HEK293 (cell line): ENCODE results near the gene GHRH.

Source experiments
- CTCF ChIA-PET: fragments of 350-600 bp; formaldehyde crosslinking; extraction: SDS; loops from one replicate; lab custom pipeline; 2021; ENCODE audit warnings: antibody characterized with exemption; lab: Yijun Ruan, JAX
- POLR2A ChIA-PET: fragments of 300-600 bp; formaldehyde crosslinking; extraction: SDS; loops from one replicate; lab custom pipeline; 2020; ENCODE audit warnings: antibody characterized with exemption, inconsistent platforms; lab: Yijun Ruan, JAX
- H3K27ac ChIP-seq: fragments of 200-500 bp; sonication (Bioruptor generic); 2 replicates; pipeline ENCODE4 v1.5.1; 2014; ENCODE audit warnings: low read depth, low read length, control low read depth, inconsistent platforms; ENCODE audit errors: extremely low read depth
- H3K36me3 ChIP-seq, 2 experiments: fragments of 200-500 bp in 1 of 2; sonication (Bioruptor generic) in 1 of 2; 1 replicate in 1 of 2; 2 replicates in 1 of 2; pipeline ENCODE4 v1.5.1; 2014 to 2017; ENCODE audit warnings: inconsistent platforms in 2 of 2, low read length in 2 of 2; ENCODE audit not compliant: control insufficient read depth in 2 of 2, insufficient read depth in 1 of 2
- H3K4me1 ChIP-seq: fragments of 200-500 bp; sonication (Bioruptor generic); 2 replicates; pipeline ENCODE4 v1.5.1; 2014; ENCODE audit warnings: mild to moderate bottlenecking, low read length, inconsistent platforms; ENCODE audit not compliant: control insufficient read depth, insufficient read depth
- H3K4me3 ChIP-seq: 2 replicates; pipeline ENCODE4 v1.5.1; 2011; ENCODE audit warnings: low read depth, mild to moderate bottlenecking, control low read depth, low read length, moderate library complexity
- H3K9me3 ChIP-seq: fragments of 200-500 bp; sonication (Bioruptor generic); 2 replicates; pipeline ENCODE4 v1.5.1; 2014; ENCODE audit warnings: low read depth, low read length, inconsistent platforms; ENCODE audit not compliant: control insufficient read depth, insufficient read depth
- CTCF ChIP-seq: fragments of 450-650 bp; formaldehyde crosslinking; IDR thresholded peaks from 2 replicates; pipeline ENCODE4 v1.5.1; 2016; ENCODE audit warnings: missing biosample characterization, missing genetic modification characterization
- KLF1 ChIP-seq: fragments of 450-650 bp; formaldehyde crosslinking; IDR thresholded peaks from 2 replicates; pipeline ENCODE4 v1.5.1; 2016; ENCODE audit warnings: missing biosample characterization, missing genetic modification characterization
- KLF7 ChIP-seq: fragments of 450-650 bp; formaldehyde crosslinking; IDR thresholded peaks from 2 replicates; pipeline ENCODE4 v1.5.1; 2016; ENCODE audit warnings: missing biosample characterization, missing genetic modification characterization, borderline replicate concordance
- KLF8 ChIP-seq: fragments of 450-650 bp; formaldehyde crosslinking; IDR thresholded peaks from 2 replicates; pipeline ENCODE4 v1.5.1; 2016; ENCODE audit warnings: missing biosample characterization, missing genetic modification characterization
- PRDM6 ChIP-seq: fragments of 450-650 bp; formaldehyde crosslinking; IDR thresholded peaks from 2 replicates; pipeline ENCODE4 v1.5.1; 2017; ENCODE audit warnings: missing biosample characterization, missing genetic modification characterization
- SALL2 ChIP-seq: fragments of 450-650 bp; formaldehyde crosslinking; IDR thresholded peaks from 2 replicates; pipeline ENCODE4 v1.5.0; 2017; ENCODE audit warnings: missing biosample characterization, mild to moderate bottlenecking, missing genetic modification characterization, borderline replicate concordance
- WT1 ChIP-seq: fragments of 450-650 bp; formaldehyde crosslinking; IDR thresholded peaks from 2 replicates; pipeline ENCODE4 v1.5.1; 2016; ENCODE audit warnings: missing biosample characterization, missing genetic modification characterization
- ZBTB21 ChIP-seq: fragments of 450-650 bp; formaldehyde crosslinking; IDR thresholded peaks from 2 replicates; pipeline ENCODE4 v1.5.1; 2017; ENCODE audit warnings: missing biosample characterization, missing genetic modification characterization
- ZBTB26 ChIP-seq: fragments of 450-650 bp; formaldehyde crosslinking; optimal IDR thresholded peaks from 2 replicates; pipeline ENCODE3; 2016; ENCODE audit warnings: missing biosample characterization, mild to moderate bottlenecking, missing genetic modification characterization
- ZBTB7A ChIP-seq: fragments of 450-650 bp; formaldehyde crosslinking; IDR thresholded peaks from 2 replicates; pipeline ENCODE4 v1.5.1; 2016; ENCODE audit warnings: low read depth, missing biosample characterization, missing genetic modification characterization
- ZFP41 ChIP-seq: fragments of 450-650 bp; formaldehyde crosslinking; IDR thresholded peaks from 2 replicates; pipeline ENCODE4 v1.5.1; 2016; ENCODE audit warnings: missing biosample characterization, missing genetic modification characterization, borderline replicate concordance
- ZNF350 ChIP-seq: fragments of 450-650 bp; formaldehyde crosslinking; IDR thresholded peaks from 2 replicates; pipeline ENCODE4 v1.5.0; 2017; ENCODE audit warnings: missing biosample characterization, mild to moderate bottlenecking, missing genetic modification characterization
- ZNF362 ChIP-seq: fragments of 450-650 bp; formaldehyde crosslinking; IDR thresholded peaks from 2 replicates; pipeline ENCODE4 v1.5.1; 2016; ENCODE audit warnings: missing biosample characterization, missing genetic modification characterization
- ZNF510 ChIP-seq: fragments of 450-650 bp; formaldehyde crosslinking; IDR thresholded peaks from 2 replicates; pipeline ENCODE4 v1.5.1; 2018; ENCODE audit warnings: mild to moderate bottlenecking, missing genetic modification characterization, missing biosample characterization; ENCODE audit not compliant: insufficient replicate concordance
- ZNF514 ChIP-seq: fragments of 450-650 bp; formaldehyde crosslinking; IDR thresholded peaks from 2 replicates; pipeline ENCODE4 v1.5.1; 2016; ENCODE audit warnings: missing biosample characterization, missing genetic modification characterization
- ZNF518A ChIP-seq: fragments of 450-650 bp; formaldehyde crosslinking; conservative IDR thresholded peaks from 2 replicates; pipeline ENCODE4 v1.5.1; 2016; ENCODE audit warnings: low read depth, missing biosample characterization, missing genetic modification characterization
- ZNF585B ChIP-seq: fragments of 450-650 bp; formaldehyde crosslinking; IDR thresholded peaks from 2 replicates; pipeline ENCODE4 v1.5.1; 2016; ENCODE audit warnings: missing biosample characterization, missing genetic modification characterization
- ZNF596 ChIP-seq: fragments of 450-650 bp; IDR thresholded peaks from 2 replicates; pipeline ENCODE4 v1.5.0; 2018; ENCODE audit warnings: missing biosample characterization, mild to moderate bottlenecking, missing genetic modification characterization, moderate library complexity
- ZNF660 ChIP-seq: fragments of 450-650 bp; IDR thresholded peaks from 2 replicates; pipeline ENCODE4 v1.5.1; 2018; ENCODE audit warnings: missing biosample characterization, mild to moderate bottlenecking, missing genetic modification characterization
- ZNF76 ChIP-seq: fragments of 450-650 bp; formaldehyde crosslinking; IDR thresholded peaks from 2 replicates; pipeline ENCODE4; 2016; ENCODE audit warnings: low read depth, missing biosample characterization, missing genetic modification characterization, borderline replicate concordance
- ZNF768 ChIP-seq: fragments of 450-650 bp; formaldehyde crosslinking; IDR thresholded peaks from 2 replicates; pipeline ENCODE4 v1.5.1; 2018; ENCODE audit warnings: missing biosample characterization, mild to moderate bottlenecking, missing genetic modification characterization
- ZNF791 ChIP-seq: fragments of 450-650 bp; formaldehyde crosslinking; IDR thresholded peaks from 2 replicates; pipeline ENCODE4 v1.5.1; 2016; ENCODE audit warnings: missing biosample characterization, missing genetic modification characterization
- ZNF837 ChIP-seq: fragments of 450-650 bp; formaldehyde crosslinking; IDR thresholded peaks from 2 replicates; pipeline ENCODE4 v1.5.1; 2016; ENCODE audit warnings: missing biosample characterization, missing genetic modification characterization

The GHRH gene

GRCh38 chr20:37274851-37275524 lies 13.4 kb upstream of the GHRH start:
- TF ChIP-seq CTCF (tag by site-specific recombination): no peak
- TF ChIP-seq ZNF518A (tag by site-specific recombination): no peak
- TF ChIP-seq ZNF514 (tag by site-specific recombination): no peak
- no peak for TF ChIP-seq ZNF510 (tag by site-specific recombination)
- TF ChIP-seq ZBTB26 (tag by site-specific recombination): no peak
- TF ChIP-seq ZNF585B (tag by site-specific recombination): no peak
- no peak for TF ChIP-seq ZNF362 (tag by site-specific recombination)
- TF ChIP-seq ZBTB21 (tag by site-specific recombination): no peak
- no peak for TF ChIP-seq WT1
- TF ChIP-seq ZNF76 (tag by site-specific recombination): no peak
- no peak for TF ChIP-seq ZNF660 (tag by site-specific recombination)
- TF ChIP-seq ZBTB7A: no peak
- no peak for TF ChIP-seq ZNF350 (tag by site-specific recombination)
- no peak overlapping the region for H3K4me3 ChIP-seq
- H3K4me1 ChIP-seq: no peaks in the 10 kb centered on the region
- H3K9me3 ChIP-seq: no peaks in the 10 kb centered on the region
- H3K27ac ChIP-seq: no peak overlapping the region
- ChIA-PET CTCF (interaction anchor here (0.6 to 0.7 kb wide), 2 partner anchors 67 to 88 kb away, joined by 3 read pairs; no protein-coding TSS in a partner anchor), POLR2A (no interaction called here)
- H3K36me3 ChIP-seq: no peaks in the 10 kb centered on the region

GRCh38 chr20:37273988-37274387 lies 12.4 kb upstream of the GHRH start:
- CTCF ChIA-PET: no interaction called here
- H3K4me1 ChIP-seq: no peaks in the 10 kb centered on the region
- no peak overlapping the region for H3K4me3 ChIP-seq
- no peaks in the 10 kb centered on the region for H3K36me3 ChIP-seq
- no peaks in the 10 kb centered on the region for H3K9me3 ChIP-seq
- POLR2A ChIA-PET: no interaction called here
- H3K27ac ChIP-seq: no peak overlapping the region
- TF ChIP-seq KLF8 (tag by site-specific recombination) (no peak), ZNF837 (tag by site-specific recombination) (no peak), SALL2 (no peak), ZNF596 (no peak), ZNF791 (tag by site-specific recombination) (no peak), ZFP41 (tag by site-specific recombination) (no peak), ZNF768 (no peak), PRDM6 (no peak), KLF7 (tag by site-specific recombination) (no peak), KLF1 (no peak)
